ENCODE measurements around the gene TOR2A.

Gene TOR2A

DNA sequence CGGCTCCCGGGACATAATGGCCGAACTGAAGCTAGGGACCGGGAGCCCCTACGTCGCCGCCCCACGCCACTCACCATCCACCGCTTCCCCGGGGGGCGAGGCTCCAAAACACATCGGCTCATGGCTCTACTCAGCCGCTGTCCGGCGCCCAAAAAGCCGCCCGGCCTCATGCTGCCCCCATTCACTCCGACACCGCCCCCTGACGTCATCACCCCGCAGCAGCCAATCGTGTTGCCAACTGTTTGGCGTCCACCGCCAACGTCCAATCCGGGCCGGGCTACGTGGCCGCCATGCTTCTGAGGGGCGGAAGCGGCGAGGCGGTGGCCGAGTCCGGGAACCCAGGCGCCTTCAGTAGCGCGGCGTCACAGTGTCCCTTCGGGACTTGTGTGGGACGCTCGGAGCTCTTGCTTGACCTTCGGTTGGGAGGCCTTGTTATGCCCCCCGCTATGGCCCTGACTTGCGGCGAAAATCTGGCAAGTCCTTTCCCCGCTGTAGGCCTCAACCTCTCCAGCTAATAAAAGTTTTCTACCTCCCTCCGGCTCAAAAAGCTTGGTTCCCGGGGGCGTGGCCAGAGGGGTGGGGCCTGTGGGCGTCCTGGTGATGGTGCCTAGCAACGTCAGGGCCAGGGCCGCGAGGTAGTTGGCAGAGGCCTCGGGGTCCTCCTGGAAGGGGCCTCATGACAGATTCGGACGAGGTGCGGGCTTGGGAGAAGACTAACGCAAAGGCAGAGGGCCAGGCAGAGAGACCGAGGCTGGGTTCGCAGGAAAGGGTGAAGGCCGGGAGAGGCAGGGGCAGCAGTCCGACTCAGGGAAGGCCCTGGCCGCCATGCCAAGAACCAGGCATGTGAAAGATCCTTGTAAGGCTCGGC lies 19.4 kb downstream of the TOR2A start, which contains the start of the genes PTRH1 and TTC16:
TSS of gene PTRH1 (minus strand) at position 194 of the 868 bp plus-strand sequence. CDS start at position 170, 24 bp downstream.
TSS of gene TTC16 (plus strand) at position 610 of the 868 bp plus-strand sequence. CDS start at position 677, 67 bp downstream.
- H3K56ac ChIP-seq (ENCODE audit: low read length), result peak within 1 kb of the TSS; percentile 85
- no peak within 1 kb of the TSS for H4K8ac ChIP-seq (ENCODE audit: low read depth, low read length)
- H2BK5ac ChIP-seq (ENCODE audit: low read length), result no peak within 1 kb of the TSS
- H3K4me1 ChIP-seq (ENCODE audit: control insufficient read depth, low read depth, low read length), result no peaks in the 10 kb centered on the region
- no peak within 1 kb of the TSS for H3K23ac ChIP-seq (ENCODE audit: low read length)
- no CpG with 5 or more reads among the region's 65 CpGs for WGBS (ENCODE audit: extremely low coverage, insufficient coverage, low lambda C conversion rate)
- H2AK5ac ChIP-seq (ENCODE audit: low read length), result no peak within 1 kb of the TSS
- H3K79me2 ChIP-seq (ENCODE audit: control insufficient read depth, insufficient read depth, low read length), result no peaks in the 10 kb centered on the region
- H3K18ac ChIP-seq (ENCODE audit: low read length), result no peak within 1 kb of the TSS
- peak within 1 kb of the TSS; percentile 78 for H3K9ac ChIP-seq (ENCODE audit: low read length)
- H3K36me3 ChIP-seq (ENCODE audit: control insufficient read depth, insufficient read depth, low read length), result no peaks in the 10 kb centered on the region
- no peaks in the 10 kb centered on the region for H3K79me1 ChIP-seq (ENCODE audit: low read length)
- no peak within 1 kb of the TSS for H3K4ac ChIP-seq (ENCODE audit: low read depth, low read length)
- no peak within 1 kb of the TSS for H2BK120ac ChIP-seq (ENCODE audit: low read depth, low read length)
- peak within 1 kb of the TSS; percentile 79 for H3K4me3 ChIP-seq (ENCODE audit: low read length)
- H4K5ac ChIP-seq (ENCODE audit: low read length), result no peak within 1 kb of the TSS
- H2BK15ac ChIP-seq (replicated peaks; ENCODE audit: low read depth), result no peak within 1 kb of the TSS
- H3K27me3 ChIP-seq (ENCODE audit: insufficient read depth, low read length, poor library complexity), result no peaks in the 10 kb centered on the region
- H3K27ac ChIP-seq (ENCODE audit: low read depth, low read length), result no peak within 1 kb of the TSS
- H3K4me2 ChIP-seq (ENCODE audit: low read length), result peak within 1 kb of the TSS; percentile 91
- peak; percentile 98 for DNase-seq

DNA sequence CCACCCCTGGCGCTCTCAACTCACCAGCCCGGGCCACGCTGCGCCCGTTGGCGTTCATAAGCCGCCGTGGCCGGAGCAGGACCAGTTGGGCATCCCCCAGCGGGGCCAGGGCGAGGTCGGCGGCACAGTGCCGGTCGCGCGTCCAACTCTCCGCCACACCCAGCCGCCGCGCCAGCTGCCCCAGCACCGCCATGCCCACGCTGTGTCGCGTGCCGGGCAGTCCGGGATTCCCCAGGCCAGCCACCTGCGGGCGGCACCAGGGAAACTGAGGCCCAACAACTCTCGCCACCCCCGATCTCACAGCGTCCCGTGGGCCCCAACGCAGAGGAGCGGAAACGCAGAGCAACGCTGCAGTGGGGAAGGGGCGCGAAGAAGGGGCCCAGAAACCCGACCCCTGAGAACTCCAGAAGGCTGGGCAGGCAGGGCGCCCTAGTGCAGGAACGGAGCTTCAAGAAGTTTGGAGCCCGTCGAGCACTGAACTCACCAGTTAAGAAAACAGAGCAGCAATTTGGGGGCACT lies 20.1 kb downstream of the TOR2A start:
- no CpG with 5 or more reads among the region's 44 CpGs for whole genome bisulfite sequencing (ENCODE audit: extremely low coverage, insufficient coverage, low lambda C conversion rate)
- H3K4me2 ChIP-seq (ENCODE audit: low read length), result peak overlapping the region; percentile 91
- no peak for DNase-seq
- no peaks in the 10 kb centered on the region for H3K79me2 ChIP-seq (ENCODE audit: control insufficient read depth, insufficient read depth, low read length)
- peak overlapping the region; percentile 78 for H3K9ac ChIP-seq (ENCODE audit: low read length)
- no peak overlapping the region for H3K18ac ChIP-seq (ENCODE audit: low read length)
- no peak overlapping the region for H2BK120ac ChIP-seq (ENCODE audit: low read depth, low read length)
- H2AK5ac ChIP-seq (ENCODE audit: low read length), result no peak overlapping the region
- no peaks in the 10 kb centered on the region for H3K36me3 ChIP-seq (ENCODE audit: control insufficient read depth, insufficient read depth, low read length)
- H2BK5ac ChIP-seq (ENCODE audit: low read length), result no peak overlapping the region
- H3K79me1 ChIP-seq (ENCODE audit: low read length), result no peaks in the 10 kb centered on the region
- H3K23ac ChIP-seq (ENCODE audit: low read length), result no peak overlapping the region
- no peak overlapping the region for H4K5ac ChIP-seq (ENCODE audit: low read length)
- no peak overlapping the region for H4K8ac ChIP-seq (ENCODE audit: low read depth, low read length)
- H3K4me1 ChIP-seq (ENCODE audit: control insufficient read depth, low read depth, low read length), result no peaks in the 10 kb centered on the region
- peak overlapping the region; percentile 79 for H3K4me3 ChIP-seq (ENCODE audit: low read length)
- H3K56ac ChIP-seq (ENCODE audit: low read length), result peak overlapping the region; percentile 85
- no peaks in the 10 kb centered on the region for H3K27me3 ChIP-seq (ENCODE audit: insufficient read depth, low read length, poor library complexity)
- no peak overlapping the region for H3K27ac ChIP-seq (ENCODE audit: low read depth, low read length)
- H2BK15ac ChIP-seq (replicated peaks; ENCODE audit: low read depth), result no peak overlapping the region
- H3K4ac ChIP-seq (ENCODE audit: low read depth, low read length), result no peak overlapping the region

DNA sequence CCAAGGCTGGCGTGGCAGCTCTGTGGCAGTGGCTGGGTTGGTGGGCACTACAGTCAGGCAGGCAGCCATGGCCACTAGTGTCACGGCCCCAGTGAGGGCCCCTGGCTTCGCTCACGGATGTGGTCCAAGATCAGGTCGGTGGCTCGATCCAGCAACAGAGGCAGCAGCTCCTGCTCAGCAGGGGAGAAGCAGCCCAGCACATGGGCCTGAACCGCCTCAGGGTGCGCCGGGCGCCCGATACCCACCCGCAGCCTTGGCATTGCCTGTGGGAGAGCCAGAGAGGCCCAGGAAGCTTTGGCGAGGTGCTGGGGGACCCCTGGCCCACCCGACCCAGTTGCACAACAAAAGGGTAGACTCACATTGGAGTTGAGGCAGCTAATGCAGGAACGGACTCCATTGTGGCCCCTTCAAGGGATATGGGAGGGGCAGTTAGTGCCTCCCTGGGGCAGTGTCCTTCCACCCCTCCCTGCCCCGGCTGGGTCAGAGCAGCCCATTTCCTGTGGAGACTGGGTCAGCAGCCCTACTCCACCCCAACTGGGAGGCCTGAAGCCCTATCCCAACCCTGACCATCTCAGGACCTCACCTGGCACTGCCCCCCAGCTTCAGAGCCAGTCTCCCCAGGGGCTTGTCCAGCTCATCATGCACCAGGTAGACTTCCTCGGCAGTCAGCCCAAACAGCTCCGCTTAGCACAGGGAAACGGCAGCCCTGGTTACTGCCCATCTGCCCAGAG lies 20.9 kb downstream of the TOR2A start:
- no peak overlapping the region for H2BK15ac ChIP-seq (replicated peaks; ENCODE audit: low read depth)
- H2AK5ac ChIP-seq (ENCODE audit: low read length), result no peak overlapping the region
- H2BK120ac ChIP-seq (ENCODE audit: low read depth, low read length), result no peak overlapping the region
- DNase-seq, result no peak
- H3K27ac ChIP-seq (ENCODE audit: low read depth, low read length), result no peak overlapping the region
- no peak overlapping the region for H4K8ac ChIP-seq (ENCODE audit: low read depth, low read length)
- no peak overlapping the region for H3K4ac ChIP-seq (ENCODE audit: low read depth, low read length)
- H3K36me3 ChIP-seq (ENCODE audit: control insufficient read depth, insufficient read depth, low read length), result no peaks in the 10 kb centered on the region
- H2BK5ac ChIP-seq (ENCODE audit: low read length), result no peak overlapping the region
- H3K79me1 ChIP-seq (ENCODE audit: low read length), result no peaks in the 10 kb centered on the region
- no peaks in the 10 kb centered on the region for H3K4me1 ChIP-seq (ENCODE audit: control insufficient read depth, low read depth, low read length)
- H3K18ac ChIP-seq (ENCODE audit: low read length), result no peak overlapping the region
- H3K4me3 ChIP-seq (ENCODE audit: low read length), result no peak overlapping the region
- no CpG with 5 or more reads among the region's 19 CpGs for WGBS (ENCODE audit: extremely low coverage, insufficient coverage, low lambda C conversion rate)
- no peak overlapping the region for H3K4me2 ChIP-seq (ENCODE audit: low read length)
- H3K27me3 ChIP-seq (ENCODE audit: insufficient read depth, low read length, poor library complexity), result no peaks in the 10 kb centered on the region
- no peak overlapping the region for H3K9ac ChIP-seq (ENCODE audit: low read length)
- no peaks in the 10 kb centered on the region for H3K79me2 ChIP-seq (ENCODE audit: control insufficient read depth, insufficient read depth, low read length)
- no peak overlapping the region for H3K56ac ChIP-seq (ENCODE audit: low read length)
- no peak overlapping the region for H4K5ac ChIP-seq (ENCODE audit: low read length)
- H3K23ac ChIP-seq (ENCODE audit: low read length), result no peak overlapping the region

DNA sequence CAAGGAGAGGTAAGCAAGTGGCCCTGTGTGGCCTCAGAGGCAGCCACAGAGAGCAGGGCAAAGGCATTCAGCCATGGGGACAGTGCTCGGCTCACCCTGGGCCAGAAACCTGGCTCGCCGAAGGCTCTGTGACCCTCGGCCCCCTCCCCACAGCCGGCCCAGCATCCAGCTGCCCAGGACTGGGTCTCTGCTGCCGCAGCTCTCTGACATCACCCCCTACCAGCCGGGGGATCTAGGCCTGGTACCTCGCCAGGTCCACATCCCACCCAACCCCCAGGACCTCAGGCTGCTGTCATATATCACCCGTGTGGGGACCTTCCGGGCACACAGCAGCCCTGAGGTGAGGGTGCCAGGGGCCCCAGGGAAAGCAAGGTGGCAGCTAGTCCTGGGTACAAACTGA lies 22.2 kb downstream of the TOR2A start:
- no peak overlapping the region for H3K4me2 ChIP-seq (ENCODE audit: low read length)
- H3K79me2 ChIP-seq (ENCODE audit: control insufficient read depth, insufficient read depth, low read length), result no peaks in the 10 kb centered on the region
- no peak overlapping the region for H2AK5ac ChIP-seq (ENCODE audit: low read length)
- H4K8ac ChIP-seq (ENCODE audit: low read depth, low read length), result no peak overlapping the region
- no peak overlapping the region for H4K5ac ChIP-seq (ENCODE audit: low read length)
- no peak overlapping the region for H2BK5ac ChIP-seq (ENCODE audit: low read length)
- no peaks in the 10 kb centered on the region for H3K4me1 ChIP-seq (ENCODE audit: control insufficient read depth, low read depth, low read length)
- H3K4me3 ChIP-seq (ENCODE audit: low read length), result no peak overlapping the region
- H3K79me1 ChIP-seq (ENCODE audit: low read length), result no peaks in the 10 kb centered on the region
- no peak overlapping the region for H3K23ac ChIP-seq (ENCODE audit: low read length)
- H3K27ac ChIP-seq (ENCODE audit: low read depth, low read length), result no peak overlapping the region
- DNase-seq, result no peak
- H3K9ac ChIP-seq (ENCODE audit: low read length), result no peak overlapping the region
- no peak overlapping the region for H2BK15ac ChIP-seq (replicated peaks; ENCODE audit: low read depth)
- WGBS (ENCODE audit: extremely low coverage, insufficient coverage, low lambda C conversion rate), result no CpG with 5 or more reads among the region's 10 CpGs
- H3K36me3 ChIP-seq (ENCODE audit: control insufficient read depth, insufficient read depth, low read length), result no peaks in the 10 kb centered on the region
- H3K4ac ChIP-seq (ENCODE audit: low read depth, low read length), result no peak overlapping the region
- no peak overlapping the region for H3K18ac ChIP-seq (ENCODE audit: low read length)
- H3K27me3 ChIP-seq (ENCODE audit: insufficient read depth, low read length, poor library complexity), result no peaks in the 10 kb centered on the region
- no peak overlapping the region for H2BK120ac ChIP-seq (ENCODE audit: low read depth, low read length)
- no peak overlapping the region for H3K56ac ChIP-seq (ENCODE audit: low read length)

DNA sequence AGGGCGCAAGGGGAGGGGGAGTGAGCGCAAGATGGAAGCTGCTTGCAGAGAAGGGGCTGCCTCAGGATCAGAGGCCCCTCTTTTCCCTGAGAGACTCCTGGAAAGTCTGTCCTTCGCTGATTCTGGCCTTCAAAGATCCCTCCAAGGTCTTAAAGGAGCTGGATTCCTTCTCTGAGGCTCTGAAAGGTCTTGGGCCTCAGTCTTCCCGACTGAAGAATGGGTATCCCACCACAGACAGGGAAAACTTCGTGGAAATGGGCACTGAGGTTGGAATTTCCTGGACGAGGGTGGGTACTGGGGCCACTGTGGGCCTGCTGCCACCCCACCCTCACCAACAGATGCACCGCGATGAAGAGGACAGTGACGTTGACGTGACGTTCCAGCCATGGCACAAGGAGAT lies 22.7 kb downstream of the TOR2A start:
- no peak overlapping the region for H3K4me3 ChIP-seq (ENCODE audit: low read length)
- H3K36me3 ChIP-seq (ENCODE audit: control insufficient read depth, insufficient read depth, low read length), result no peaks in the 10 kb centered on the region
- H2BK15ac ChIP-seq (replicated peaks; ENCODE audit: low read depth), result no peak overlapping the region
- no CpG with 5 or more reads among the region's 11 CpGs for WGBS (ENCODE audit: extremely low coverage, insufficient coverage, low lambda C conversion rate)
- H3K4me2 ChIP-seq (ENCODE audit: low read length), result no peak overlapping the region
- no peak overlapping the region for H3K27ac ChIP-seq (ENCODE audit: low read depth, low read length)
- no peak overlapping the region for H3K23ac ChIP-seq (ENCODE audit: low read length)
- H3K18ac ChIP-seq (ENCODE audit: low read length), result no peak overlapping the region
- no peak for DNase-seq
- H3K56ac ChIP-seq (ENCODE audit: low read length), result no peak overlapping the region
- no peaks in the 10 kb centered on the region for H3K79me2 ChIP-seq (ENCODE audit: control insufficient read depth, insufficient read depth, low read length)
- no peak overlapping the region for H2BK120ac ChIP-seq (ENCODE audit: low read depth, low read length)
- H4K8ac ChIP-seq (ENCODE audit: low read depth, low read length), result no peak overlapping the region
- H3K9ac ChIP-seq (ENCODE audit: low read length), result no peak overlapping the region
- no peak overlapping the region for H3K4ac ChIP-seq (ENCODE audit: low read depth, low read length)
- no peaks in the 10 kb centered on the region for H3K79me1 ChIP-seq (ENCODE audit: low read length)
- H2AK5ac ChIP-seq (ENCODE audit: low read length), result no peak overlapping the region
- no peaks in the 10 kb centered on the region for H3K4me1 ChIP-seq (ENCODE audit: control insufficient read depth, low read depth, low read length)
- H3K27me3 ChIP-seq (ENCODE audit: insufficient read depth, low read length, poor library complexity), result no peaks in the 10 kb centered on the region
- no peak overlapping the region for H4K5ac ChIP-seq (ENCODE audit: low read length)
- H2BK5ac ChIP-seq (ENCODE audit: low read length), result no peak overlapping the region
